ENCODE measurements around the gene CCDC152.

Gene CCDC152

DNA sequence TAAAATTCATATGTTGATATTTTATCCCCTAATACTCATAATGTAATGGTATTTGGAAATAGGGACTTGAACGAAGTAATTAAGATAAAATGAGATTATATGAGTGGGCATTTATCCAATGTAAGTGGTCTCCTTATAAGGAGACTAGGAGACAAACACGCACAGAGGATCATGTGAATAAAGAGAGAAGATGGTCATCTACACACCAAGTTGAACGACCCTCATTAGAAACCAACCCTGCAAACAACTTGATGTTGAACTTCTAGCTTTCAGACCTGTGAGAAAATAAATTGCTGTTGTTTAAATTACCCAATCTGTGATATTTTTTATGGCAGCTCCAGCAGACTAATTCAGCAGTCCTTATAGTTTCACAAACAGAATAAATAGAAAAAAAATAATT lies 82.6 kb downstream of the CCDC152 start:
- Histone ChIP-seq H4K20me1 (ENCODE audit: insufficient read depth, low read length) (no peaks in the 10 kb centered on the region), H2AFZ (ENCODE audit: low read depth, low read length) (no peak overlapping the region), H3K4me3 (ENCODE audit: low read depth in 1 of 2, low read length in 2 of 2) (no peak overlapping the region), H3K27me3 (ENCODE audit: insufficient read depth, low read length, poor library complexity) (peaks cover 6% of the 10 kb centered on the region), H3K9me3 (ENCODE audit: insufficient read depth, low read length, severe bottlenecking) (no peaks in the 10 kb centered on the region), H3K4me1 (ENCODE audit: insufficient read depth, low read length) (no peaks in the 10 kb centered on the region), H3K4me2 (ENCODE audit: insufficient read depth, low read length) (no peak overlapping the region), H3K27ac (ENCODE audit: low read length) (no peak overlapping the region), H3K36me3 (ENCODE audit: insufficient read depth, low read length) (no peaks in the 10 kb centered on the region), H3K79me2 (ENCODE audit: insufficient read depth, low read length) (no peaks in the 10 kb centered on the region), H3K9ac (ENCODE audit: low read depth, low read length) (no peak overlapping the region)
- TF ChIP-seq, protein P1, sequence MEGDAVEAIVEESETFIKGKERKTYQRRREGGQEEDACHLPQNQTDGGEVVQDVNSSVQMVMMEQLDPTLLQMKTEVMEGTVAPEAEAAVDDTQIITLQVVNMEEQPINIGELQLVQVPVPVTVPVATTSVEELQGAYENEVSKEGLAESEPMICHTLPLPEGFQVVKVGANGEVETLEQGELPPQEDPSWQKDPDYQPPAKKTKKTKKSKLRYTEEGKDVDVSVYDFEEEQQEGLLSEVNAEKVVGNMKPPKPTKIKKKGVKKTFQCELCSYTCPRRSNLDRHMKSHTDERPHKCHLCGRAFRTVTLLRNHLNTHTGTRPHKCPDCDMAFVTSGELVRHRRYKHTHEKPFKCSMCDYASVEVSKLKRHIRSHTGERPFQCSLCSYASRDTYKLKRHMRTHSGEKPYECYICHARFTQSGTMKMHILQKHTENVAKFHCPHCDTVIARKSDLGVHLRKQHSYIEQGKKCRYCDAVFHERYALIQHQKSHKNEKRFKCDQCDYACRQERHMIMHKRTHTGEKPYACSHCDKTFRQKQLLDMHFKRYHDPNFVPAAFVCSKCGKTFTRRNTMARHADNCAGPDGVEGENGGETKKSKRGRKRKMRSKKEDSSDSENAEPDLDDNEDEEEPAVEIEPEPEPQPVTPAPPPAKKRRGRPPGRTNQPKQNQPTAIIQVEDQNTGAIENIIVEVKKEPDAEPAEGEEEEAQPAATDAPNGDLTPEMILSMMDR (IDR thresholded peaks at IDR 0.05; ENCODE audit: borderline replicate concordance, extremely low read depth, low read length, poor library complexity, severe bottlenecking) = no peak
- DNase-seq (no peak), ATAC-seq (ENCODE audit: insufficient read depth, low read depth) (no peak)

DNA sequence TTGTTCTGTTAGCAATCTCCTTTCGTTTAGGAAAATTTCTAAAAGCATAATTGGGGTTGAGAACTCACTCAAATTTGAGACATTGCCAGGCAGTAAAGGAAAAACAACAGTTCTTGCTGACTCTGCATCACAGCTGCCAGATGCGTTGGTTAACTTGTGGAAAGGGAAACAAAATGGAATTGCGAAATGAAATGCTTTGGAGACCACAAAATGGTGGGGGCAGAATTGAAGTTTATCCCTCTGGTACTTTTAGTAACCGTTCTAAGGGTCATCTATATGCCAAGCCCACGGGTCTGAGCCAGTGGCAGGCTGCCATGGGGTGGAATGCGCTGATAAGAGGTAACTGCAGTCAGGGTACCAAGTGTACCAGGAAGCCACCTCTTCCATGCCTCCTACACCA lies 83.7 kb downstream of the CCDC152 start:
- Histone ChIP-seq H3K9me3 (ENCODE audit: insufficient read depth, low read length, severe bottlenecking) (no peaks in the 10 kb centered on the region), H2AFZ (ENCODE audit: low read depth, low read length) (no peak overlapping the region), H4K20me1 (ENCODE audit: insufficient read depth, low read length) (no peaks in the 10 kb centered on the region), H3K27me3 (ENCODE audit: insufficient read depth, low read length, poor library complexity) (peaks cover 6% of the 10 kb centered on the region), H3K79me2 (ENCODE audit: insufficient read depth, low read length) (no peaks in the 10 kb centered on the region), H3K4me2 (ENCODE audit: insufficient read depth, low read length) (no peak overlapping the region), H3K27ac (ENCODE audit: low read length) (no peak overlapping the region), H3K36me3 (ENCODE audit: insufficient read depth, low read length) (no peaks in the 10 kb centered on the region), H3K4me1 (ENCODE audit: insufficient read depth, low read length) (no peaks in the 10 kb centered on the region), H3K9ac (ENCODE audit: low read depth, low read length) (no peak overlapping the region), H3K4me3 (ENCODE audit: low read depth in 1 of 2, low read length in 2 of 2) (no peak overlapping the region)
- no peak for ATAC-seq (ENCODE audit: insufficient read depth, low read depth)
- no peak for DNase-seq
- TF ChIP-seq EZH2 (IDR thresholded peaks at IDR 0.05; ENCODE audit: borderline replicate concordance, low read depth, low read length, severe bottlenecking) = no peak
- TF ChIP-seq, protein P1 (IDR thresholded peaks at IDR 0.05; ENCODE audit: borderline replicate concordance, extremely low read depth, low read length, poor library complexity, severe bottlenecking) = no peak

- Histone ChIP-seq H2AFZ (ENCODE audit: low read depth, low read length) (no peak overlapping the region), H3K9ac (ENCODE audit: low read depth, low read length) (no peak overlapping the region), H3K4me3 (ENCODE audit: low read depth in 1 of 2, low read length in 2 of 2) (no peak overlapping the region), H3K79me2 (ENCODE audit: insufficient read depth, low read length) (no peaks in the 10 kb centered on the region), H3K4me2 (ENCODE audit: insufficient read depth, low read length) (no peak overlapping the region), H4K20me1 (ENCODE audit: insufficient read depth, low read length) (no peaks in the 10 kb centered on the region), H3K27me3 (ENCODE audit: insufficient read depth, low read length, poor library complexity) (peaks cover 6% of the 10 kb centered on the region), H3K4me1 (ENCODE audit: insufficient read depth, low read length) (no peaks in the 10 kb centered on the region), H3K36me3 (ENCODE audit: insufficient read depth, low read length) (no peaks in the 10 kb centered on the region), H3K9me3 (ENCODE audit: insufficient read depth, low read length, severe bottlenecking) (no peaks in the 10 kb centered on the region), H3K27ac (ENCODE audit: low read length) (no peak overlapping the region)
- ATAC-seq (ENCODE audit: insufficient read depth, low read depth) (no peak), DNase-seq (no peak)
- TF ChIP-seq EZH2 (IDR thresholded peaks at IDR 0.05; ENCODE audit: borderline replicate concordance, low read depth, low read length, severe bottlenecking) = no peak
- TF ChIP-seq, protein P1 (IDR thresholded peaks at IDR 0.05; ENCODE audit: borderline replicate concordance, extremely low read depth, low read length, poor library complexity, severe bottlenecking) = no peak
Measured at GRCh38 chr5:42840842-42841567, 84.4 kb downstream of the CCDC152 start.
